ENCODE measurements around the gene TBC1D21.
A peak's percentile ranks its signal among the peaks of the same experiment; 100 is the strongest.

The TBC1D21 gene

GRCh38 chr15:73862276-73862675 lies 11.1 kb upstream of the TBC1D21 start:
- no peak for DNase-seq

- DNase-seq = no peak
These were observed 8.0 kb upstream of the TBC1D21 start for GRCh38 chr15:73865379-73865778.

DNA sequence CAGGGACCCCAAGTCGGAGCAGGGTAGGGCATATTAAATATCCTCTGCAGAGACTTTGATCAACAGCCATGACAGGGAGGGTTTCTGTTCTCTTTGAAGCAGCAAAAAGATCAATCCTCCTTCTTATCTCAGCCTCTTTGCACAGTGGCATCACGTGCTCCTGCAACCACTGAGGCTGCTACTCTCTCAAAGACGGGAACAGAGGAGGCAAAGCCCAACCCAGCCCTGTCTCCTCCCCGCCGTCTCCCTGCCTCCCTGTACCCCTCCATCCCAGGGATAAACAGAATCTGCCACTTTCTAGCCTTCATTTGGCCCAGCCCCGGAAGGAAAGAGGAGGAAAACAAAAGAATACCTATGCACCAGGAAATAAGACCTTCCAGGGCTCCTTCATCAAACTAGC lies 7.5 kb upstream of the TBC1D21 start:
- no peak for DNase-seq

DNA sequence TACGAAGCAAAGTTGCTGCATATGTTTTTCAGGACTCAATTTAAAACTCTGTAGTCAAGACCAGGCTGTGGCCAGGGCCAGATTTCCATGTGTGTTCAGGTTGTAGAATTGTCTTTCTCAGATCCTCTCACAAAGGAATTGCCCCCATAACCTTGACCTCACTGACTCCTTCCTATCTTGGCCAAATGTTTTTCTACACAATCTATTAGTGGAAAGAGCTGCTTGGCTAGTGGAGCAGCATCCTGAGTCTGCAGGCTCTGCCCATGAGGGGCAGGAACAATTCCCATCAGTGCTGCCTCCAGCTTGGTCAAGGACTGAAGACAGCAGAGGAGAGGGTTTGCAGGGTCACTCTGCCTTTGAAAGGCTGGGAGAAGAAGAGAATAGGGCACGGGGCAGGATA lies 6.9 kb upstream of the TBC1D21 start:
- DNase-seq = no peak

DNA sequence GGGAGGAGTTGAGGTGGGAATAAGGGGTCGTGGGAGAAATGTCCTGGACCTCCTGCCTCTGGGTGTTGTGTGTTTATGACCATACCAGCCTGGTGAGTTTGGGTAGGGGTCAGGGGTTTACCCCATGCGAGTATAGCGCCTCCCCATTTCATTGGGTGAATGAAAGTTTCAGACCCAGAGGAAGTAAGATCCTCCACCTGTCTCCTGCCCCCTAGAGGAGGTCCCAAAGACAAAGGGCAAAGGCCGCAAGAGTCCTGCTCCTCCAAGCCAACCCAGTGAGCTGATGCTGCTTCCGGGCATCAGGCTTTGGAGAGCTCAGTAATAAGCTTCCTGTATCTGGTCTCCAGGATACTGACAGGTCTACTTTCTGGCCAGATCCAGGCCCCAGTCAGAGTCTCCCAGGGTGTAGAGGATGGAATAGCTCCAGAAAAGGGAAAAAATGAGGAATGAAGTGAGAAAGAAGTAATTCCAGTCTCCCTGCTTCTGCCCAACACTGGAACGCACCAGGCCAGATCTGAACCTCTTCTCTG lies 6.4 kb upstream of the TBC1D21 start:
- peak; percentile 59 for DNase-seq

GRCh38 chr15:73867426-73867825 lies 5.9 kb upstream of the TBC1D21 start:
- peak; percentile 44 for DNase-seq

- DNase-seq = no peak
These were observed 5.4 kb upstream of the TBC1D21 start for GRCh38 chr15:73867956-73868355.

DNA sequence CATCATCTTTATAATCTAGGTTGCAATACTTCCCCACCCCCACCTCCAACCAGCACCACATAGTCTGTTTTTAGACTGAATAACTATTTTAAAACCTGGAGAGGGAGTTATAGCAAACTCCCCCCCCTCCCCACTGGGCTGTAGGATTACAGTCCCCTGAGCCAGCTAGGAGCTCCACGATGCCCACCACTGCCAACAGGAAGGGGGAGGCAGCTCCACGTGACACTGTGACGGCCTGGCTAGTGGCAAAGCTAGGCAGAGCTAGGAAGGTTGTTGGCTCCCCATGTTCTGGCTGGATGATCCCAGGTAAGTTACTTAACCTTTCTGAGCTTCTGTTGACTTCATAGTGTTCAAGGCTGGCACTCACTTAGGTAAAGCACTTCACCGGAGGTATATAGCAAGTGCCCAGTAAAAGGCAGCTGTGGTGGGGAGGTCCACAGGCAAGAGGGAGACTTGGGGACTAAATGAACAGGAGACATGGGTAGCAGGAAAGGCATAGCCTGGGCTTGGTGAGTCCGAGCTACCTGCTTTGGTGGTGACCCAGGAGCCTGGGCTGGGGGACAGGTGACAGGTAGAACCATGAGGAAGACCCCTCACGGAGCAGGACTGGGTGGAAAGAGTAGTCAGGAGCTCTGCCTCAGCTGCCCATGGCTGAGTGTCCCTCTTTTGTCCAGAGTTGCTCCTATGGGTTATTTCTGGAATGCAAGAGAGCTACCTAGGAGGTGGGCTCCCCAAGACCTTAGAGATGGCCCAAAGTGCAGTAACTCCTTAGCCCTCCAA lies 4.0 kb upstream of the TBC1D21 start:
- DNase-seq = peak; percentile 37

- DNase-seq = peak; percentile 45
These were observed 2.5 kb upstream of the TBC1D21 start for GRCh38 chr15:73870700-73871408.

GRCh38 chr15:73872346-73872745 lies 1.0 kb upstream of the TBC1D21 start:
- DNase-seq = no peak

- DNase-seq = peak; percentile 56
These were observed 636 bp downstream of the TBC1D21 start for GRCh38 chr15:73873889-73874511.

- no peak for DNase-seq
These were observed 6.1 kb downstream of the TBC1D21 start for GRCh38 chr15:73879426-73879825.

DNA sequence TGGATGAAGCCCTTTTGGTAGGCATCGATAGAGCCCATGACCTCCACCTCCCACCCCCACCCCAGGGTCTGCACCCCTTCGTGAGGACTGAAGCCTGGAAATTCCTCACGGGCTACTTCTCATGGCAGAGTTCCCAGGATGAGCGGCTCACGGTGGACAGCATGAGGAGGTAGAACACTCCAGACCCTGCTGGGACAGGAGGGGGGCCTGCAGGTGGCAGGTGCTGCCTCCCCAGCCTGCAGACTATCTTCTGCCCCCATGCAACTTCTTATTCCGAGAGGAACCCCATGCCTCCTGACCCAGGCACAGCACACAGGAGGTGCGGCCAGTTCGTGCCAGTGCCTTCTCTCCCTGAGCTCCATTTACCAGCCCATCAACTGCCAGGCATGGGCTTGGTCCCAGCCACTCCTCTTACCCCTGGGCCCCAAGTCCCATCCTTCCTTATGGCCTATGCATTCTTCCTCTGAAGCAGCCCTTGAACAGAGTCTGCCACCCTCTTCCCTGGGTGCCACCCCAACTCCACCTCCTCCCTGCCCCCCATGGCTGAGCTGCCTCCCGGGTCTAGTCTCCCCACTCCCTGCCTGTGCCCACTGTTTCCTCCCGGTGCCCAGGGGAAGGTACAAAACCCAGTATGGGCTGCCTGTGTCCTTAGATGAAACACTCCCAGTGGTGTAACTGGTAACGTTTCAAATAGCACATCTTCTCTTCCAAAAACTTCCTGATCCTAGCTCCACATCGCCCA lies 8.4 kb downstream of the TBC1D21 start:
- DNase-seq = peak; percentile 33

DNA sequence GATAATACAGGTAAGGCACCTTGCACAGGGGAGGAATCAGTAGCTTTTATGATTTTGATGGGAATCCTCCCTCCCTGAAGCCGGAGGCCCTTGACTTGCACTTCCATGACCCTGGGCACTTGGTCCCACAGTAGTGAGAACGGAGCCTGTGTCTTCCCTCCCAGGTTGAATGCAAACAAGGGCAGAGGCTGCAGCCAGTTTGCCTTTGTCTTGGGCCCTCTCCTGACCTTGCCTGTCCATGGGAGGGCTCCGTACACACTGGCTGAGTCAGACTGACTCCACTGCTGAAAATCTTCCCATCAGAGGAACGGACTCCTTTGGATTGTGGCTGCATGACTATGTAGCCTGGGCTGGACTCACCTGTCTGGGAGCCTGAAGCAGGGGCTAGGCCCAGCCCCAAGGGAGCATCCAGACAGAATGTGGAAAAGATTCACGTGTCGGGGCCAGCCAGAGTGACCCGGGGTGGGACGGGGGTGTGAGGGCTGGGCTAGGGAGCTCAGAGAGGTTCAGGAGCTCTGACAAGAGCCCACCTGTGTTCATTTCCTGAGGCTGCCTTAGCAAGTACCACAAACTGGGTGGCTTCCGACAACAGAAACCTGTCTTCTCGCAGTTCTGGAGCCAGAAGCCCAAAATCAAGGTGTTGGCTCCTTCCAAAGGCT lies 9.5 kb downstream of the TBC1D21 start:
- peak; percentile 50 for DNase-seq

DNA sequence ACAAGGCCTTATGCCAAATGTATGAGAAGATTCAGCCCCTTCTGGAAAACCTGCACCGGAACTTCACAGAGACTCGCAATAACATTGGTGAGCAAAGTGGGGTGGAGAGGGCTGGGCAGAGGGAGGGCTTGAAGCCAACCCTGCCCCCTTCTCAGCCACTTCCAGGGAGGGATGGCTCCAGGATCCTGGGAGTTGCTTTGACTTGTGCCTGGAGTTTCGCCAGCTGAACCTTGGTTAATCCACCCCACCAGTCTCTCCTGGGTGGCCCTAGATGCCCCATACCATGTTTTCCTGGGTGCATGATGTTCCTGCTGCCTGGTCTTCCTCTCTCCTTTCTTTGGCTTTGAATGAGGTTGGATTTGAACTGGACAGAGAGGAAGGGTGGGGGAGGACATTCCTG lies 10.8 kb downstream of the TBC1D21 start:
- DNase-seq = peak; percentile 38

DNA sequence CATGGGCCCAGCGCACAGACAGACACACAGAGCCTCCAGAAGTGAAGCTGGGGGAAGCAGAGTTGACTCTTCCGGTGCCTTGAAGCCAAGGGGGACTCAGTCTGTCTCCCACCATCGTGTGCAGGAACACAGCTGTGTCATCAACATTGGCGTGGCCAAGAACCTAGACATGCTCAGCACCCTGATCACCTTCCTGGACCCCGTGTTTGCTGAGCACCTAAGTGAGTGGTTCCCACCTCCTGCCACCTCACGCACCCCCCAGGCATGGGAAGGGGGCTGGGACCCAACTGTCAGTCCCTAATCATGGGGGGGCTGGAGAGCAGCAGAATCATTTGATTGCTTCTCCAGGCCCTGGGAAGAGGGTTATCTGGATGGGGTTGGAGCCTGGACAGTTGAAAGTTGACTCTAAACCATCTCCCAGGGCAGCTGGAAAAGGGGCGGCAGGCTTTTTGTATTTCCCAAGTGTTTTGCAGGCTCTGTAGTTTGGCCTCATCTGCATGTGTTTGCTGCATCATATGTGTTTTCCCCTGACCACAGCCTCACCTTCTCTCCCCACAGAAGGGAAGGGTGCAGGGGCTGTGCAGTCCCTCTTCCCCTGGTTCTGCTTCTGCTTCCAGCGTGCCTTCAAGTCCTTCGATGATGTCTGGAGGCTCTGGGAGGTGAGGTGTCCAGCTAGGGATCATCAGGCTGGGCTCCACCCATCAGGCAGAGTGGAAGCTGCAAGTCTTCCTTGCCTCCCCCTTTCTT lies 12.8 kb downstream of the TBC1D21 start:
- peak; percentile 28 for DNase-seq

DNA sequence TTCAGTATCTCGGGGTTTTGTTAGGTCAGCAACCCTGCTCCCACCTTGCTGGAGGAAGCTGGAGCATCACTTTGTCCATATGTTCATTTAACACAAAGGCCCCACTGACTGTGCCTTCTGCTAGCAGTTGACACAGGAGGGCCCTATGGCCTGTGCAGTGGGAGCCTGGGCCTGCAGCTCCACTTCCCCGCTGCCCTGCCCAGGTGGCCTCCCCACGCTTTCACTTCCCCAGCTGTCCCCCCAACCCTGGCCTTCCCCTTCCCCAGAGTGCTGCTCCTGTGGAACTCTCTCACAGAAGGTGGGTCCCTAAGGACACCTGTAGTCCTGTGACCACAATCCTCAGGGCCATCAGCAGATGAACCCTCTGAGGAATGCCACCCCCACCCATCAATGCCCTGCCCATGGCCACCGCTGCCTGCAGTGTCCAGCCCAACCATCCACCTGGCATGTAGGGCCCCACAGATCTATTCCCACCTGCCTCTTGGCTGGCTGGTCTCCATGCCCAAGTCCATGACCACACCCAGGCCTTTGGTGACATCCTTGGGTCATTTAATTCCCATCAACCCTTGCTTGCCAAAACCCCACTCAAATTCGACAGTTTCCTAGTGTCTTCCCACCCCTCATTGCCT lies 13.5 kb downstream of the TBC1D21 start:
- no peak for DNase-seq

DNA sequence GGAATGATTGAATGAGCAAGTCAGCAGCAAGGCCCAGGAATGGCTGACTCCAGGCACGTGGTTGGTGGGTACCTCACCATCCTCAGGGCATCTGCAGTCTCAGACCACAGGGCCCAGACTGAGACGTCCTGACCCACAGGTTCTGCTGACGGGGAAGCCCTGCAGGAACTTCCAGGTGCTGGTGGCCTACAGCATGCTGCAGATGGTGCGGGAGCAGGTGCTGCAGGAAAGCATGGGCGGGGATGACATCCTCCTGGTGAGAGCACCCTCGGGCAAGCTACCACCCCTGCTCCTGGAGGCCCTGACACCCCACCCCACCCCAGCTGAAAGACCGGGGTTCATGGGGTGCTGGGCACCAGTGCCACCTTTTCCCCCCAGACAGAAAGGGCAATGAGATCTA lies 14.1 kb downstream of the TBC1D21 start:
- peak; percentile 37 for DNase-seq

DNA sequence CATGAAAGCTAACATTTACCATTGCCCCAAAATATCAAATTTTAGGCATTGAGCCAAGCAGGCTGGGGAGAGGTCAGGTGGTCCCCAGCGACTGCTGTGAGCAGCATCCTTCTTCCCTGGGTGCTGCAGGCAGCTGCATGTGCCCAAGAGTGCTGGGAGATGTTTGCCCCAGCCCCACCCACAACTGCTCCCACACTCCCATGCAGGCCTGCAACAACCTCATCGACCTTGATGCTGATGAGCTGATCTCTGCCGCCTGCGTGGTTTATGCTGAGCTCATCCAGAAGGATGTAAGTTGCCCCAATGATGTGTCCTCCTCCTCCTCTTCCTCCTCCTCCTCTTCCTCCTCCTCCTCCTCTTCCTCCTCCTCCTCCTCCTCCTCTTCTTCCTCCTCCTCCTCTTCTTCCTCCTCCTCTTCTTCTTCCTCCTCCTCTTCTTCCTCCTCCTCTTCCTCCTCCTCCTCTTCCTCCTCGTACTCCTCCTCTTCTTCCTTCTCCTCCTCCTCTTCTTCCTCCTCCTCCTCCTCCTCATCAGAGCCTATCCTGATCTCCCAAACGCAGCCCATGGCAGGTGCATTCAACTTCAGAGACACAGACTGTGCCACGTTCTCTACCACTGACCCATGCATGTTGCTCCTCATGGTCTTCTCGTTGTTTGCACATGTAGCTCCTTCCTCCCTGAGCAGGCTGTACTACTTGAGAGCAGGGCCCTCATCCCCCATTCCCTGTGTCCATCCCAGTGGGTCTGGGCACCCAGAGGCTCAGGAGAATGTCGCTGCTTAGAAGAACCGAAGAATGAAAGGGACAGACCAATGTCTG lies 15.1 kb downstream of the TBC1D21 start:
- peak; percentile 30 for DNase-seq

- no peak for DNase-seq
These were observed 15.8 kb downstream of the TBC1D21 start for GRCh38 chr15:73889053-73889761.

Data from islet precursor cell (in vitro differentiated cells).